ENCODE measurements around the gene C2CD4C. TPM values are rescaled to one million over a fixed set of nuclear protein-coding genes. Genes with fewer than 3 reads are reported as not detected.
A peak's percentile ranks its signal among the peaks of the same experiment; 100 is the strongest.

C2CD4C gene
- total RNA-seq, 1 experiment from 2014 or later, result 14.6 TPM

DNA sequence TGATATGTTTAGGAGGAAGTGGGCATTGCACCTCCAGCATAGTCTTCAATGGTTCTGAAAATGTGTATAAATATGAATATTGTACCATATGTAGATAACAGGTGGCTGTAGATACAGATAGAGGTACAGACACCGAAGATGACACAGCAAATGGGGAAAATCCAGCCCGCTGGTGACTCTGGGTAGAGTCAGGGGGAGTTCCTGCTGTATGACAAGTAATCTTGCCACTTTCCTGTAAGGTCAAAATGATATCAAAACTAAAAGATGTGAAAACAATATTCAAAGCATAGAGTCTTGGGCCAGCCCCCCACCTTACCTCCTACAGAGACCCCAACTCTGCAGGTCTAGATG is 17.8 kb downstream of the C2CD4C start:
- Histone ChIP-seq H3K79me1 (ENCODE audit: insufficient read depth, low read depth, low read length, poor library complexity, severe bottlenecking) (no peaks in the 10 kb centered on the region), H2BK120ac (ENCODE audit: low read depth, low read length, poor library complexity, severe bottlenecking) (no peak overlapping the region)

More for the DNA sequence above, 17.8 kb downstream of the C2CD4C start:
- Histone ChIP-seq H3K27ac (ENCODE audit: insufficient read length, low read depth, low read length) (no peak overlapping the region), H2AK5ac (ENCODE audit: insufficient read length, low read length) (no peak overlapping the region), H3K23ac (ENCODE audit: insufficient read length, low read depth, low read length) (no peak overlapping the region), H2BK20ac (ENCODE audit: low read depth, low read length, poor library complexity, severe bottlenecking) (no peak overlapping the region), H3K4ac (ENCODE audit: low read depth, low read length) (no peak overlapping the region), H4K8ac (replicated peaks; ENCODE audit: insufficient read length, low read depth, low read length) (no peak overlapping the region), H3K9ac (ENCODE audit: extremely low read depth, insufficient read length, low read length) (no peak overlapping the region), H3K23me2 (ENCODE audit: insufficient read length, low read depth, low read length, poor library complexity, severe bottlenecking) (no peaks in the 10 kb centered on the region), H3K14ac (ENCODE audit: insufficient read depth, low read length) (no peak overlapping the region), H3K79me2 (ENCODE audit: insufficient read depth, low read length) (no peaks in the 10 kb centered on the region), H2BK12ac (ENCODE audit: insufficient read length, low read depth, low read length) (no peak overlapping the region), H2BK5ac (ENCODE audit: insufficient read length, low read length) (no peak overlapping the region), H3K4me2 (ENCODE audit: insufficient read depth, insufficient read length, low read length) (no peak overlapping the region), H3K9me3 (ENCODE audit: control insufficient read depth, low read depth, low read length) (peaks cover 10% of the 10 kb centered on the region), H4K91ac (ENCODE audit: insufficient read length, low read depth, low read length) (no peak overlapping the region), H3K4me1 (ENCODE audit: insufficient read depth, low read length) (no peaks in the 10 kb centered on the region), H2BK15ac (ENCODE audit: low read depth, low read length) (no peak overlapping the region), H3K27me3 (ENCODE audit: insufficient read depth, low read length) (no peaks in the 10 kb centered on the region), H4K5ac (ENCODE audit: insufficient read length, low read depth, low read length) (no peak overlapping the region), H3K18ac (ENCODE audit: insufficient read length, low read depth, low read length) (no peak overlapping the region), H3T11ph (ENCODE audit: low read length) (no peak overlapping the region), H4K20me1 (ENCODE audit: control insufficient read depth, insufficient read depth, insufficient read length) (no peaks in the 10 kb centered on the region), H3K56ac (ENCODE audit: insufficient read length, low read depth, low read length) (no peak overlapping the region), H2AFZ (ENCODE audit: low read length) (no peak overlapping the region)
- peak overlapping the region in 1 of 3 experiments; percentile 52; a peak in 1 of 7 replicates for H3K27ac Mint-ChIP-seq
- H3K36me3 Mint-ChIP-seq (ENCODE audit: insufficient read depth in 1 of 3, low read depth in 3 of 3), result peaks cover 3 to 13% (median 10%) of the 10 kb centered on the region in 3 experiments; a peak in 5 of 7 replicates
- H3K4me3 Mint-ChIP-seq, result no peak overlapping the region
- TF ChIP-seq, protein P1, sequence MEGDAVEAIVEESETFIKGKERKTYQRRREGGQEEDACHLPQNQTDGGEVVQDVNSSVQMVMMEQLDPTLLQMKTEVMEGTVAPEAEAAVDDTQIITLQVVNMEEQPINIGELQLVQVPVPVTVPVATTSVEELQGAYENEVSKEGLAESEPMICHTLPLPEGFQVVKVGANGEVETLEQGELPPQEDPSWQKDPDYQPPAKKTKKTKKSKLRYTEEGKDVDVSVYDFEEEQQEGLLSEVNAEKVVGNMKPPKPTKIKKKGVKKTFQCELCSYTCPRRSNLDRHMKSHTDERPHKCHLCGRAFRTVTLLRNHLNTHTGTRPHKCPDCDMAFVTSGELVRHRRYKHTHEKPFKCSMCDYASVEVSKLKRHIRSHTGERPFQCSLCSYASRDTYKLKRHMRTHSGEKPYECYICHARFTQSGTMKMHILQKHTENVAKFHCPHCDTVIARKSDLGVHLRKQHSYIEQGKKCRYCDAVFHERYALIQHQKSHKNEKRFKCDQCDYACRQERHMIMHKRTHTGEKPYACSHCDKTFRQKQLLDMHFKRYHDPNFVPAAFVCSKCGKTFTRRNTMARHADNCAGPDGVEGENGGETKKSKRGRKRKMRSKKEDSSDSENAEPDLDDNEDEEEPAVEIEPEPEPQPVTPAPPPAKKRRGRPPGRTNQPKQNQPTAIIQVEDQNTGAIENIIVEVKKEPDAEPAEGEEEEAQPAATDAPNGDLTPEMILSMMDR (conservative IDR thresholded peaks at IDR 0.05), result no peak
- WGBS (ENCODE audit: extremely low coverage, insufficient read length, low lambda C conversion rate), result no CpG with 5 or more reads among the region's 2 CpGs
- no peak for DNase-seq
- H3K27me3 Mint-ChIP-seq (ENCODE audit: low read depth), result peaks cover 35% of the 10 kb centered on the region
- peaks cover 37 to 39% of the 10 kb centered on the region in 2 experiments for H3K4me1 Mint-ChIP-seq
- peaks cover 27 to 32% of the 10 kb centered on the region in 2 experiments for H3K9me3 Mint-ChIP-seq
